NCI-H2081 (cell line): ENCODE results near the gene PYGL.

Experiments
- DNase-seq, 2 experiments: peaks; one replicate each; lab custom pipeline; 2025; lab: John Stamatoyannopoulos, UW

PYGL gene

DNA sequence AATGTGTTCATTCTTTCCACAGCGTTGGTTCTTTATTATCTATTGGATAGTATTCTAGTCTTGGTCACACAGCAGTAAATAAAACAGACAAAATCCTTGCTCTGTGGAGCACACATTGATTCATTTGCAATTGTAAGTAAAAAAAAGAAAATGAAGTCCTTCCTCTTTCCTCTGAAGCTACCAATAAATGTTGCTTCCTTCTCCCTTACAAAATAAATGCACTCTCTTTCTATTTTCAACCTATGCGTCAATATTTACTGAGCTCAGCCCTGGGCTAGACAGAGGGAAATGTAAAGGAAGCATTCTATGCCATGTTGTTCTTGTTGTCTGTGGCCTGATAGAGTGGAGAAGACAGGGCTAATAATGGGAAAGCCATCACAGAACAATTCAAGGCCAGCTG, 69.5 kb downstream of the PYGL start:
- DNase-seq, result peak in 1 of 2 experiments; percentile 35

DNA sequence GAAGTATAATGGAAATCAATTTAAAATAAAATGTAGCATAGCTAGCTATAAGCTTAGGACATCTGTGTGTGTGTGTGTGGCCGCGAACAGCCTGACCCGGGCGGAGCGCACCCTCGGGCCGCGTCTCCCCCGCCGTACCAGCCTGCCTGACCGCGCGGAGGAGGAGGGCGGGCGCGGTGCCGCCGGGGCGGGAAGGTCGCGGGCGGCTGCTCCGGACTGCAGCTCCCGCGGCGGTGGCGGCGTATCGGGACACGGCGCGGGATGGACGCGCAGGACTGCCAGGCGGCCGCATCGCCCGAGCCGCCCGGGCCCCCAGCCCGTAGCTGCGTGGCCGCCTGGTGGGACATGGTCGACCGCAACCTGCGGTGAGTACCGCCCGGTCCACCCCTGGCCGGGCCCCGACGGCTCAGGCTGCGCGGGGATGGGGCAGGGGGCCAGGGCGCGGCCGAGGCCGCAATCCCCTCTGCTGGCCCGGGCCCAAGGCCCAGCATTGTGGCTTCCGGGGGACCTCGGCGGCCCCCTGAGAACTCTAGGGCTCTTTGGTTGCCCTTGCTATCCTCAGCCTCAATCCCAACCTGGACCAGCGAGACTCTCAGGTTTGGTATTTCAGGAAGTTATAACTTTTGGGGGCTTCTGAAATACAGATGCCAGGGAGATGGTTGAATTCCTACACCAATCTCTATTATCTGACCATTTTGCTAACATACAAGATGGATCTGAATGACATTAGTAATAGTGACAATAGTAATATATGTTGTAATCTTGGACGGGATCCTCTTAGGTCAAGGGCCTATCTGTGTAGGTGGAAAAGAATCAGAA, 72.2 kb downstream of the PYGL start, which contains the start of gene ABHD12B:
Gene ABHD12B (plus strand): TSS at position 140 of the 819 bp plus-strand sequence. CDS start 122 bp downstream, at position 262.
- DNase-seq, result no peak

GRCh38 chr14:50871228-50871627, 73.1 kb downstream of the PYGL start:
- no peak for DNase-seq

- no peak for DNase-seq
Measured at GRCh38 chr14:50865391-50866076, 78.7 kb downstream of the PYGL start.

DNA sequence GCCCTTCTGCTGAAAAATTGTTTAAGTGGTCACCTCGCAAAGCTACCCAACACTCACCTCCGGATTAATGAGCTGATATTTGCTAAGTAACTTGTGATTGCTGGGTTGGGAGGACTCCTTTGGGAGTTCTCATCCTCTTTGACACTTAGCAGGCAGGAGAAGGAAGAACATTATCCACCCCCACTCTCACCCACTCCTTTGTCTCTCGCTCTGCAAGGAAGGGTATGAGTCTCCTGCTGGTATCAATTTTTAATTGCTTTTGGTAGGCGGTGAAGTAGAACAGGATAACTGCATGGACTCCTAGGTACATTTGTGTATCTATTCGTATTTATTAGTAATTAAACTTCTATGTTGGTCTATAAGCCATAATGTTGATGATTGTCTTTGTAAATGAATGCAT, 79.3 kb downstream of the PYGL start:
- no peak for DNase-seq

- no peak for DNase-seq
Measured at GRCh38 chr14:50864237-50864636, 80.0 kb downstream of the PYGL start.

GRCh38 chr14:50862036-50862570, 82.2 kb downstream of the PYGL start:
- no peak for DNase-seq

- DNase-seq, result peak; percentile 90 to 92
Measured at GRCh38 chr14:50860478-50861086, 83.7 kb downstream of the PYGL start.

DNA sequence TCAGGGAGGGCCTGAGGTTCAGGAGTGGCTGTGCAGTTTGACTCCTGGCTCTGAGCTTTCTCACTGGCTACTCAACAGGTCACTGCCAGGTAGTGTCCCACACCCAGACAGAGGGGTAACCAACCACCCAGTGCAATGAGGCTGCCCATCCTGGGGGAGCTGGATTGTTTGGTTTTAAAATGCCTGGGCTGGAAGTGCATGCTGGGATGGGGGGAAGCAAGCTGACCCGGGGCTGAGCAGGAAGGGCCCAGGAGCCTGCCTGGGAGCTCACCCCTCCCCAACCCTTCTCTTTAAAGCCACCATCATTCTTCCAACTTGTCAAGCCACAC, 85.0 kb downstream of the PYGL start:
- peak in 1 of 2 experiments; percentile 7 for DNase-seq

GRCh38 chr14:50856660-50857059, 87.6 kb downstream of the PYGL start:
- no peak for DNase-seq

DNA sequence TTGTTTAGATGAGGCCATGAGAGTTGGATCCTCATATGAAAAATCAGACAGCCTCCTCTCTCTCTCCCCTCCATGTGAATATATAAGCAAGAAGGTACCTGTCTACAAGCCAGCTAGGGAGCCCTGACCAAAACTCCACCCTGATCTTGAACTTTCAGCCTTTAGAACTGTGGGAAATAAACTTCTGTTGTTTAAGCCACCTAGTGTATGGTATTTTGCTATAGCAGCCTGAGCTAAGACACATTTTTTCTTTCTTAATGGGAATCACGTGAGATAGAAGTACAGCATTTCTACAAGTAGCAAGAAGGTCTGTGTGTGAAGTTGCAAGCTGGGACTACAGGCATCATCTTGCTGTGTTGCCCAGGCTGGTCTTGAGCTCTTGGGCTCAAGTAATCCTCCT, 88.7 kb downstream of the PYGL start:
- no peak for DNase-seq
